ENCODE measurements around the gene NPAS2.

- TF ChIP-seq CTCF (conservative IDR thresholded peaks at IDR 0.05) (no peak), EZH2 (IDR thresholded peaks at IDR 0.05; ENCODE audit: low read depth) (no peak)
Observed at GRCh38 chr2:101011152-101011551, 191.2 kb downstream of the NPAS2 start.

All from PC-9 (cell line).